NCI-H2107 treated with DMSO at 0.1 percent for 48 hours (cell line): Measurements from ENCODE around the gene FAM124A.

Source experiments
- DNase-seq: peaks from one replicate; lab custom pipeline; 2025; ENCODE audit not compliant: unreplicated experiment; lab: John Stamatoyannopoulos, UW

Gene FAM124A, protein sequence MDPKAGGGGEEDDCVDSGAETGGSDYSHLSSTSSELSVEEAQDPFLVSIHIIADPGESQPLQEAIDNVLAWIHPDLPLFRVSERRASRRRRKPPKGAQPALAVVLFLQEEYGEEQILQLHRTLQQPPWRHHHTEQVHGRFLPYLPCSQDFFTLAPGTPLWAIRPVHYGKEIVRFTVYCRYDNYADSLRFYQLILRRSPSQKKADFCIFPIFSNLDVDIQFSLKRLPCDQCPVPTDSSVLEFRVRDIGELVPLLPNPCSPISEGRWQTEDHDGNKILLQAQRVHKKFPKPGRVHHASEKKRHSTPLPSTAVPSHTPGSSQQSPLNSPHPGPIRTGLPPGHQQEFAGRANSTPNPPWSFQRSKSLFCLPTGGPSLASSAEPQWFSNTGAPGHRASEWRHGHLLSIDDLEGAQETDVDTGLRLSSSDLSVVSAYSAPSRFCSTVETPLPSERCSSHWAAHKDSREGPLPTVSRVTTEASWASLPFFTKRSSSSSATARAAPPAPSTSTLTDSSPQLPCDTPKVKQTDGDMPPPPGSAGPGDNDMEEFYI

GRCh38 chr13:51222037-51222685 lies at the start of gene FAM124A:
Gene FAM124A (plus strand): TSS chr13:51222398. CDS start chr13:51222502, 104 bp downstream.
- no peak for DNase-seq

- no peak for DNase-seq
Observed at GRCh38 chr13:51175021-51175420, 47.2 kb upstream of the FAM124A start.

GRCh38 chr13:51175639-51176038 lies 46.6 kb upstream of the FAM124A start:
- DNase-seq: no peak

- DNase-seq: no peak
Observed at GRCh38 chr13:51177188-51177587, 45.0 kb upstream of the FAM124A start.

DNA sequence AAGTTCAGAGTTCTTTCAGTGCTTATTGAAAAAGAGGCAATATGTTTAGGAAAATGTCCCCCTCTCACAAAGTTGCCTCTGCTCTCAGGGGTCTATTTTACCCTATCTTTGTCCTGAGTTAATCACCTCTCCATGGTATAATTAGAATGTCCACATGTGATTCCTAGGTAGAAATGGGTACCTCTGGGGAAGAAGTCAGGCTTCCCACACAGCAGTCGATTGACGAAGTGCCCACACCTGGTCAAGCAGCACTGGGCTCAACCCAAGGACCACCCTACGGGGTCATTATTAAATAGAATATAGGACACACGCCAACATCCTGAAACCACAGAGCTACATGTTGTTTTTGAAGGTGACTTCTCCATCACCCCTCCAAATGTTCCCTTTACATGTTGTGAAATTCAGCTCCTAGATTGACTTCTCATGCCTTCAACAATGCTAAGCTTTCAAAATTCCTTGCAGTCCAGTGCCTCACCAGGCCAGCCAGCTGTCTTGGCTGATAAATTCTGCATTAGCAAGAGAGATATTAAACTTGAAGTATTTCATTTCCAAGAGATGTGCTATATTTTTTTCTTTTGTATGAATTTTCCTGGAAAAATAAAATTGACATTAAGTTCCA lies 43.6 kb upstream of the FAM124A start:
- DNase-seq: no peak

GRCh38 chr13:51179432-51179971 lies 42.7 kb upstream of the FAM124A start:
- DNase-seq: no peak

DNA sequence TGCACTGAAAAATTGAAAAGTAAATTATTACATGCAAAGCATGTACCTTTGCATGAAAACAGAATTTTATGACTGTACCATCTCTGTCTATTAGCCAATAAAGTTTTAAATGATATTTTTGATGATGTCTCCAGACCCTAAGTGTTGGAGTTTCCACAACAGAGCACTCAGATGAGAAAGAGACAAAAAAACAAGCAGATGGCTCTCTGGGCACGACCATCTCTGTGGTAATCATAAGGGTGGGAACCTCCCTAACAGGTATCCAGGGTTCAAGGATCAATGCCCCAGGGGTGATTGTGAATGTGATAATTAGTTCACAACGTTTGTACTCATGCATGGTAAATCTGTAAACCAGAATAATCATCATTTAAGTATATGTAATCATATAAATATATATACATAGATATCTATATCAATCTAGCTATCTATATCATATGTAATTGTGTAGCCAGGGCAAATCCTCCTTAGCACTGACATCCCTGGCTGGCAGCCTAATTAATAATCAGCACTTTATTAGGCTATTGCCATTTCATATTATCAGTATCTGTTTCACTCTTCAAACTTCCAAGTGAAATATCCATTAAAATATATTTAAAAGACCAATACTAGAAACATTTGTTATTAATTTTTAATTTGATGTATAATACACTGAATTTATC lies 41.2 kb upstream of the FAM124A start:
- DNase-seq: no peak

- no peak for DNase-seq
Observed at GRCh38 chr13:51181786-51182383, 40.3 kb upstream of the FAM124A start.

DNA sequence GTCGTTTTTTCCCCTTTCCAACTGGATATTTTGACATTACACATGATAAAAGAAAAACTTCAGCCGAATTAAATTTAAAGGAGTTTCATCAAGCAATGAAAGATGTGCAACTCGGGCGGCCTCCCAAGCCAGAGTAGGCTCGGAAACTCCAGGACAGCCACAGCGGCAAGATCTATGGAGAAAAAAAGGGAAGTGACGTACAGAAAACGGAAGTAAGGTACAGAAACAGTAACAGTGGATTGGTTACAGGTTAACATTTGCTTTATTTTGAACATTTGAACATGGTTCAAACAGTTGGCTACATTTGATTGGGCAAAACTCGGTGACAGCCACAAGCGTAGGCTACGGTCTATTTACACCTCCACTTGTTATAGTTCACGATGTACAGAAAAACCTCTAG lies 30.5 kb upstream of the FAM124A start:
- DNase-seq: no peak

DNA sequence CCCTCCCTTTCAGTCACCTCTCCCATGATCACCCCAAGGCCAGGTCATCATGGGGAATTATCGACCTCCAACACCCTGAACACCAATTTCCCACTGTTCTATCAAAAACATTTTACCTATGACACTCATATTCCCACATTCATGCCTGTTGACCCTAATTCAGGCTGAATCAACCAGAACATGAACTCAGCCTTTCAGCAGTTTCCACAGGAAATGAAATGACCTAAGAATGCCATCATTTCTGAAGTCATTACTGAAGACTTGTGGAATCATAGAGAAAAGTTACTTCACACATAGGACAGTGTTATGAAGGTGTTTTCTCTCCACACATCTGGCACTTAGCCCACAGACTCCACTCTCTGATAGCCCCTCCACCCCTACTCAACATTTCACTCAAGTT lies 29.9 kb upstream of the FAM124A start:
- DNase-seq: no peak

DNA sequence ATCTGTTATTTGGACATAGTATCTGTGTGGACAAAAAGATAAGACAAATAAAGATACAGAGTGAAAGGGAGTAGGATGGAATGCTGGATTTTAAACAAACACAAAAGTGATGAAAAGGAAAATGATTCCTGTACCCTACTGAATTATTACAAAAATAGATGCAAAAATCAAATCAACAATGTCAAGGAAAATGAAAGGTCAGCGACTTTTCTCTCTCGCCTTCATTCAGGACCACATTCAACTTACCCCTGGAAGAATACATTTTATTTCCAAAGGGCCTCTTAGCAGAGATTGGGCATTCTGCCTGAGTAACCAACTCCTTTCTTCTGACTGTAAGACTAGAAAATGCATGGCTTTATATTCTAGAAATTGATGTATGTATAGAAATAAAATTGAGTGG lies 28.8 kb upstream of the FAM124A start:
- DNase-seq: no peak

- DNase-seq: no peak
Observed at GRCh38 chr13:51194942-51195341, 27.3 kb upstream of the FAM124A start.

DNA sequence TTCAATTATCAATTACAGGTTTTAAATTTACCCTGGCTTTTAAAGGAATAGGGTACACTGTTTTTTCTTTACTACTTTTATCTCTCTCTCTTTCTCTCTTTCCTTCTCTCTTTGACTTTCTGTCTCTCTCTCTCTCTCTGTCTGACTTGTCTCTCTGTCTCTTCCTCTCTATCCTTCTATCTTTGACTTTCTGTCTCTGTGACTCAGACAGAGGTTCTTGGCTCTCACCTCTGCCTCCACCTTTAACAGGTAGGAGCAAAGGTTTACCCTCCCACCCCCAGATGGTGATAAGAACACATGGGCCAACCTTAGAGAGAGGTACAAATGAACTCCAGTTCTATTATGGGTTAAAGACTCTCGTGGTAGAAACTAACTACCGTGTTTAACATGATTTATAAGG lies 20.3 kb upstream of the FAM124A start:
- no peak for DNase-seq

DNA sequence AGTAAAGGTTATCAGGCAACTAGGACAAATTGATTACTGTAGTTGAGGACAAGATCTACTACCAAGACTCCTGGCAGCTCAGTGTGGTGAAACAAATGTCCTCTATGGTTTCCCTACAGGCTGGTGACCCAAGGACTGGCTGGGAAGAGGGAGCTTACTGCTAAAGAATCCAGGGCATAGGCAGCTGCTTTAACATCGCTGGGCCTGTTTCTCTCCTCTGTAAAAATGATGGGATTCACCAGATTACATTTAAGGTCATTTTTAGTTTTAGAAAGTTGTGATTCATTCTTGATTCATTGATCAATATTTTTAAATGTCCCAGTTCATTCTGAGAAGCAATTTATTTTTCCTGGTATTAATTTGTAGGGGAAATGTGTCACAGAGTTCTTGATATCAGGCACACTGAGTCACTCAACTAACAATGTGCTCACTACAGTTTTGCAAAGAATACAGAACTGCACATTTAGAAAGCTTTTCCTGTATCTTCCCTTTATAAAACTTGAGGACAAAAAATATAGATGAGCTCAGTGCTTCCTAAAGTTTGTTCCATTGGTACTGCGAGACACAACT lies 19.6 kb upstream of the FAM124A start:
- DNase-seq: no peak

- DNase-seq: no peak
Observed at GRCh38 chr13:51206584-51206983, 15.6 kb upstream of the FAM124A start.

DNA sequence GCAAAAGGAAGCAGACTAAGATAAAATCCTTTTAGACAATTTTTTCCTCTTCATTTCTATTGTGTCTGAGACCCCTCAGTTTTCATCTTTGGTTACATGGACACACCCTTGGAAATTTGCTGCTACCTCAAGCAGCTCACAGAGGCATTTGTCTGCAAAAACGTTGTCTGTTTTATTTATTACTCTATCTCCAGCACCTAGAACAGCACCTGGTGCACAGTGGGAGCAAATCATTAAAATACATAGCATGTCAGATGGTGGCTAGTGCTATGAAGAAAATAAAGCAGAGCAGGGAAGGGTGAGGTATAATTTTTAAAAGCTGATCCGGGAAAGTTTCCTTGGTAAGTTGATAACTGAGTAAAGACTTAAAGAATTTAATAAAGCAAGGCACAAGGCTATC lies 14.3 kb upstream of the FAM124A start:
- DNase-seq: no peak

DNA sequence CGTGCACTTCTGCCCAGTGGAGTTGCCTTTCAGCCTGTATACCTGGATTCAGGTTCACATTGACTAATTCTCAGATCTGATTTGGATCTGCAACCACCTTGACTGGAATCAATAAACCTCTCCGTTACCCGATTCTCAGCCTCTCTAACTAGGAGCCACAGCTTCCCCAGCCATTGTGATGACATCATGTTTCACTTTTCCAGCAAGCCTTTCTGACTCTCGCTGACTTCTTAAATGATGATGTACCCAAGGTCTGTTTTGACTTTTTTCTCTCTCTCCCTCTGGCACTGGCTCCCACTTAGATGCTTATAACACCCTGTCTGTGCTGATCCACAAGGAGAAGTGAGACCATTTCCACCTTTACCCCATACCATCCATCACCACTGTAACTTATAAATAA lies 13.5 kb upstream of the FAM124A start:
- DNase-seq: no peak

DNA sequence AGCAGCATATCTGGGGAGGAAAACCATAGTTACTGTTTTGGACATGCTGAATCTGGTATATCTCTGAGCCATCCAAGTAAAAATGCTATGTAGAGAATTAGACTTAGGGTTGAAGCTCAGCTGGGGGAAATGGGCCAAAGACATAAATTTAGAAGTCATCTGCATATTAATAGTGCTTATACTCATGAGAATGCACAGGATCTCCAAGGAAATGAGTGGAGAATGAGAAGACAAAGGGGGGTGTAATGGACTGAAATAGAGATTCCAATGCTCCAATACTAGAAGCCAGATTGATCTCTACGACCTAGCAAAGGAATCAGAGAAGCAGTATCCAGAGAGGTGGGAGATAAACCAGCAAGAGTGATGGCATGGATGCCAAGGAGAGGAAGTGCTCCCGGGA lies 10.3 kb upstream of the FAM124A start:
- no peak for DNase-seq

DNA sequence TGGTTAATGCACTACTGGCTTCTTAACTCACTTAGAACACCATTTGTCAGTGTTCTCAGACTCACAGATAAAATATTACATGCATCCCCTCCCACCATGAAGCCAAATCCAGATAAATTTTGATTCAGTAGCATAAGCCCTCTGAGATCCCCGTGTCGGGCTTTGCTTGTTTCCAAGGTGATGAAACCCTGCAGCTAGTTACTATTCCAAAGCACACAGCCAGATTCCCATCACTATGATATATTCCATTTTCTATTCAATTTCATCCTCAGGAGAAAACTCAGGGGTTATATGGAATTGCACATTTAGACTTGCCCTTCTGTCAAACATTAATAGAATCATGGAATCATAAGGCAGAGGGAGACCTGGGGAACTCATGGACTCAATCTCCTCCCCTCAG lies 9.4 kb upstream of the FAM124A start:
- DNase-seq: no peak

GRCh38 chr13:51213173-51213728 lies 8.9 kb upstream of the FAM124A start:
- DNase-seq: no peak
